Epithelial cell of prostate (primary cell): ENCODE data around the gene TYSND1.
A peak's percentile ranks its signal among the peaks of the same experiment; 100 is the strongest.
"Not testable (repeated sequence)": the region's sequence is repeated elsewhere in the genome, so short reads cannot be mapped to it uniquely, and the experiment has no call there.

ENCODE experiments used
- DNase-seq: peaks from one replicate; pipeline ENCODE4 v3.0.0-alpha.2; 2011; ENCODE audit warnings: low read depth, low spot score
- H3K27ac ChIP-seq: fragments of 450-650 bp; 2 replicates; pipeline ENCODE4 v1.5.1; 2017; ENCODE audit warnings: mild to moderate bottlenecking

TYSND1 gene, protein sequence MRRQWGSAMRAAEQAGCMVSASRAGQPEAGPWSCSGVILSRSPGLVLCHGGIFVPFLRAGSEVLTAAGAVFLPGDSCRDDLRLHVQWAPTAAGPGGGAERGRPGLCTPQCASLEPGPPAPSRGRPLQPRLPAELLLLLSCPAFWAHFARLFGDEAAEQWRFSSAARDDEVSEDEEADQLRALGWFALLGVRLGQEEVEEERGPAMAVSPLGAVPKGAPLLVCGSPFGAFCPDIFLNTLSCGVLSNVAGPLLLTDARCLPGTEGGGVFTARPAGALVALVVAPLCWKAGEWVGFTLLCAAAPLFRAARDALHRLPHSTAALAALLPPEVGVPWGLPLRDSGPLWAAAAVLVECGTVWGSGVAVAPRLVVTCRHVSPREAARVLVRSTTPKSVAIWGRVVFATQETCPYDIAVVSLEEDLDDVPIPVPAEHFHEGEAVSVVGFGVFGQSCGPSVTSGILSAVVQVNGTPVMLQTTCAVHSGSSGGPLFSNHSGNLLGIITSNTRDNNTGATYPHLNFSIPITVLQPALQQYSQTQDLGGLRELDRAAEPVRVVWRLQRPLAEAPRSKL

DNA sequence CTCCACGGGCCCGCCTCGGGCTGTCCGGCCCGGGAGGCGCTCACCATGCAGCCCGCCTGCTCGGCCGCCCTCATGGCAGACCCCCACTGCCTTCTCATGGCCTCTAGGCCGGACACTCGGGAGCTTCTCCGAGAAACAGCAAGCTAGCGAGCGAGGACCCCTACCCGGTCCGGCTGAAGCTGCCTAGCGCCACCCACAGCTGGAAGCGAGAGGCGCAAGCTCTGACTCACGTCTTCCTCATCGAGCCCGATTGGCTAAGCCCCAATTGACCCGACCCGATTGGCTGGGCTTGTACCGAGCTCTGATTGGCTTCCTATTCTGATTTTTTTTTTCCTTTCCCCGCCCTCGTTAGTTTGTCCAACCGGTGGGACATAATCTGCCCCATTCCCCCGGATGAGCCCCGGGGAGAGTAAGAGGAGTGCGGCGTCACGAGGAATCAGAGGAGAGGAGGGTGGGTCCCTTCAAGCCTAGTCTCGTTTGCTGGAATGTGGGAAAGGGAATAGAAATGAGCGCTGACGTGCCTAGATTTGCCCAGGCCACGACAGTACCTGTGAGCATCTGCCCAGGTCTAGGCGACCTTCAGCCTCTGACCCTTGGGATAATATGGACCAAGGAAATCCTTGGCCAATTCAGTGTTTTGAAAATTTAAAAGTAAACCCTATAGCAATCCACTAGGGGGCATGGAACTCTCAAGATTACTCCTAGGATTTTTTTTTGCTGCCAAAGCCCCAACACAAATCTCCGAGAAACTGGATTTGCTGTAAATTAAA is at the start of gene TYSND1:
Gene TYSND1, minus strand, starts transcription at position 212 of the 770 bp plus-strand sequence. Its CDS starts 114 bp downstream, at position 98.
- H3K27ac ChIP-seq = peak within 1 kb of the TSS; percentile 85
- peak; percentile 96 for DNase-seq

DNA sequence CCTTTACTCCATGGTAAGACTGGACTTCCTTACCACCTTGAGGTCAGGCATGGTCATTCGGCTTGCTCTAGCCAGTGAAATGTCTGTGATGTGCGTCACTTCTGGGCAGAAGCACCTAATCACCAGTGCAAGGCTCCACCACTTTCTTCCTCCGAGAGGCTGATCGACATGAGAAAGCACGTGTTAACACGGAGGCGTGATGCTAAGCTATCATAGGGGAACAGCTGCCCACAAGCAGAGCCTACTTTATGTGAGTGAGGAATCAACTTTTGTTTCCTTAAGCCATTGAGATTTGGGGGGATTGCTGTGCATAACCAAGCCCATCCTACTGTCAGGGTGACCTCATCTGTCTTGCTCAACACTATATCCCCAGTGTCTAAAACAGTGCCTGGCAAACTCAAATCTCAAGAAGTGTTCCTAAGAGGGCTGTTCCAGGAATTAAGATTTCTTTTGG is 46.9 kb upstream of the TYSND1 start:
- DNase-seq = no peak

DNA sequence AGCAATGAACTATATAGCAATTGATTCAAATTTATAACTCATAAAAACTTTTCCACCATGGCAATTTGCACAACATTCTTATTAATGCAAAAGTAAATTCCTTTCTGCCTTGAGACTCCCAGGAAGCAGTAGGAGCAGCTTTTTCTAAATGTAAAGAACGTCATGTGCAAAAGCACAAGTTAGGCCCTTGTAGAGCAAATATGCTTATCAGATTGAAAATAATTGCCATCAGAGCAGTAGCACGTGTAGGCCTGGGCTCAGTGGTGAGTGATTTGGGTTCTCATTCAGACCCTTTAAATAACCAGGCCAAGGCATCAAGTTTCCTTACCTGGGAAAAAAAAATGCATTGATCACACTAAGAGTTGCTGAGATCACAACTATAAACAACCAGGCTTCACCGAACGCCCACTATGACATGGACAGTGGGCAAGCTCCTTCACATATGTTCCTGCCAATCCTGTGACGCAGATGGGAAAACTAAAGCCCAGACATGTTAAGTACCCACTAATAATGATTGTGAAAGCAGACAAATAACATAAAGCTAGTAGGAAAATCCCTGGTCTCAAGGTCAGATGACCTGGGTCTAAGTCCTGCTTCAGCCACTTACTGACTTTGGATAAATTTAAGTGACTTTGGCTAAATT is 45.9 kb upstream of the TYSND1 start:
- H3K27ac ChIP-seq = peak overlapping the region; percentile 37
- peak; percentile 41 for DNase-seq

More for the DNA sequence above, 46.9 kb upstream of the TYSND1 start:
- H3K27ac ChIP-seq = no peak overlapping the region

DNA sequence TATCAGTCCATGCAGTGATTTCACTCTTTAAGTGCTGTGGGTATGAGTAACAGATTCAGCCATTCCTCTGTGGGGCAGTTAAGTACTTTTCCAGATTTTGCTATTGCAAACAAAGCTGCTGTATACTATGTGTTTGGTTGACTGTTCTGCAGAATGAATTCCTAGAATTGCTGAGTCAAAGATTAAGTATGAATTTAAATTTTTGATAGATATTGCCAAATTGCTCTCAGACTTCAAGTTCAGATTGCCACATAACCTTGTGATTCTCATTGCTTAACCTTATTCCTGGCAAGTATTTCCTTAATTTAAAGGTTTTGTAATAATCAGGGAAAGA is 45.4 kb upstream of the TYSND1 start:
- DNase-seq = peak; percentile 31
- peak overlapping the region; percentile 37 for H3K27ac ChIP-seq

DNA sequence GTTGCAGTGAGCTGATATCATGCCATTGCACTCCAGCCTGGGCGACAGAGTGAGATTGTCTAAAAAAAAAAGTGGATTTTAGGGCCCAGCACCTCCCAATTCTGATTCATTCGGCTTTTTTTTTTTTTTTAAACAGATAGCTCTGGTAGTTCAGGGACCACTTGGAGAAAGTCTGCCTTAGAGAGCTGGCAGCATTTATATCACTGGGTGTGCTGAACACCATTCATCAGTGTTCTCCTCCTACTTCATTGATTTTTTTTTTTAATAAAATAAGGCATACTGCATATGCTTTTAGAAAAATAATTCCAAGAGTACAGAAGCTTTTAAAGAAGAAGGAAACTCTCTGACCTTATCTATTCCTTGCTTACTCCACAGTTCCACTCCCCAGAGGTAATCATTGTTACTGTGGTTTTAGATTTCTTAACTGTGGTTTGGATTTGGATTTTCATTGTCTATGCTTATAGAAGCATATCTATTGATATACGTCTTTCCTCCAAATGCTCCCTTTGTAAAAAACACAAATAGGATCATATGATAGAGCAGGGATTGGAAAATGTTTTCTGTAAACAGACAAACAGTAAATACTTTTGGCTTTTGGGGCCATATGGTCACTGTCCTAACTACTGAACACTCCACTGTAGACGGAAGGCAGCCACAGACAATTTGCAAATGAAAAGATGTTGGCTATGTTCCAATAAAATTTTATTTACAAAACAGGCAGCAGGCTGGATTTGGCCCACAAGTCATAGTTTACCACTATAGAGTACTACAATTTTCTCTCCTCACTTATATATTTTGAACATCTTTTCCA is 44.9 kb upstream of the TYSND1 start:
- peak overlapping the region; percentile 37 for H3K27ac ChIP-seq
- DNase-seq = no peak

DNA sequence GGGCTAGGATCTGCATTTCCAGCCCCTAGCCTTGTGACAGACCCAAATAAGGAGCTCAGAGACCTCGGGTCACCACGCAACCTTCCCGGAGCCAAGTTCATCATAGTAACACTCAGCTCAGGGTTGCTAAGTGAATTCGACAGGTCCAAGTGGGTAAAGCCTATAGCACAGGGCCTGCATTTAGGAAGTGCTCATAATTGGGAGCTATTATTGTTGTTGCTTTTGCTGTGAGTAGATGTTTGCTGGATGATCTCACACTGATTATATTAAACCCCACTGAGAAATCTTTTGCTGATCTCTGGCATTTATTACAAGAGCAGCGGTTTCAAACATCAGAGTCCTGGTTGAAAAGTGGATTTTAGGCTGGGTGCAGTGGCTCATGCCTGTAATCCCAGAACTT is 44.1 kb upstream of the TYSND1 start:
- DNase-seq = no peak
- H3K27ac ChIP-seq = no peak overlapping the region

DNA sequence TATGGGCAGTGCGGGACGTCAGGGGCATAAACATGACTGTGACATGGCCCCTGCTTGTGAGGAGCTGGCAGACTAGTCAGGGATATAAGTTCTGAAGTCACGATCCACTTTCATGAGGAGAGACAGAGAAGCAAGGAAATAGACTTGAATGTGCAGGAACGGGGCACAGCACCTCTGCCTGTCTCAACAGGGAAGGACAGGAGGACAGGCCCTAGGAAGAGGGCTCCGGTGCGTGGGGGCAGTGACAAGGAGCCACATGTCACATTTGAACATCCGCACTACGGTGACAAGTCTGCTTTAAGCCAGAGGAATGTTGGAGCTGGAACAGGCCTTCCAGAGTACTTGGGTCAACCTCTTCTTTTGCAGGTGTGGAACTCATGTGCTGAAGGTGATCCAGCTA is 43.6 kb upstream of the TYSND1 start:
- no peak overlapping the region for H3K27ac ChIP-seq

DNA sequence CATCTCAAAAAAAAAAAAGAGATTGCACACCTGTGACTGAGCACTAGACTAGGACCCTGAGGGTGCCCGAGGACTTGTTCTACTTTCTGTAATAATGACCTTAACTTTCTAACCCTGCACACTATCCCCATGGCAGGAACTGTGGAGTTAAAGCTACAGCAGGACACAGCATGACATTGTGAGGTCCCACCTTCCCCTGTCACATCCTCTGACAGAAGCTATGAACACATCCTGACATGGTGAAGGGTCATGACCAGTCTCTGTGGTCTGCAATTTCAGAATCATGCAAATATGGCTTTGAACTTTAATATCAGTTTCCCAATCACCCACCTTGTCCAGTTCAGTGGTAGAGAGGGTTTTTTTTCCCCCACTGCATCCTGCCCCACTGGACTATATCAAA is 42.3 kb upstream of the TYSND1 start:
- no peak overlapping the region for H3K27ac ChIP-seq
- no peak for DNase-seq

More for the DNA sequence above, 43.6 kb upstream of the TYSND1 start:
- DNase-seq = no peak

DNA sequence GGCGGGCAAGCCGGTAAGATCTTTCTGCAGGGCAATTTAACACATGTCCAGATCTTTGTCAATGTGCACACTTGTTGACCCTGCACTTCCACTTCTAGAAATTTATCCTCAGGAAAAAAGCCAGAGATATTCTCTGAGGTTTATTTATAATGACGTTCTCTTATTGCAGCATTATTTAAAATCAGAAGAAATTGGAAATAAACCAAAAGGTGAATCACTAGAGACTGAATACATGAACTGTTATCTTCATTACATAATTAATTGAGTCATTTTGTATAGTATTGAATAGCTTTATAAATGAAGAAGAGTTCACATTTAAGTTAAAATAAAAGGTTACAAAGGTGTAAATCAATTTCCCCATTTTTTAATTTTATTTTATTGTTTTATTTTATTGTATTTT is 40.1 kb upstream of the TYSND1 start:
- H3K27ac ChIP-seq = no peak overlapping the region
- DNase-seq = no peak

DNA sequence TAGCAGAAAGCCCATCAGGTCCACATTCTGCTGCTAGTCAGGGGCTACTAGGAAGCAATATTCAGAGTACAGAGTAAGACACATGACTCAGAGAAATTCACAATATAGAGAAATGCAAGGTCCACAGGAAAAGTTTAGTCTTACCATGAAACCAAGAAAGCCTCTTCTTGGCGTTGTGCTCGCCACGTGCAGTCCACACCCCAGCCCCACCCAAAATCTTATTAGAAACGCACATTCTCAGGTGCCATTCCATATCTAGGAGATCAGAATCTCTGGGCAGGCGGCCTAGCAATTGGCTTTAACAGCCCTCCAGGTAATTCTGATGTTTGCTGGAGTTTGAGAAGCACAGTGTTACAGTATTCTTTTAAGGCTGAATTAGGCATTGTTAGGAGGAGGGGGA is 39.6 kb upstream of the TYSND1 start:
- H3K27ac ChIP-seq = no peak overlapping the region
- no peak for DNase-seq

DNA sequence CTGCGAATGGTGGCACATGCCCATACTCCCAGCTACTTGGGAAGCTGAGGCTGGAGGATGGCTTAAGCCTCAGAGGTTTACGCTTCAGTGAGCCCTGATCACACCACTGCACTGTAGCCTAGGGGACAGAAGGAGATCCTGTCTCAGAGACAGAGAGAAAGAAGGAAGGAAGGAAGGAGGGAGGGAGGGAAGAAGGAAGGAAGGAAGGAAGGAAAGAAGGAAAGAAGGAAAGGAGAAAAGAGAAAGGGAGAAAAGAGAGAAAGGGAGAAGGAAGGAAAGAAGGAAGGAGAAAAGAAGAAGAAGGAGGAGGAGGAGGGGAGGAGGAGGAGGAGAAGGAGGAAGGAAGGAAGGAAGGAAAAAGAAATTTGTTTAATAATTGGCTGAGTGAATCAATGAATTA is 36.8 kb upstream of the TYSND1 start:
- no peak overlapping the region for H3K27ac ChIP-seq
- DNase-seq = no peak

DNA sequence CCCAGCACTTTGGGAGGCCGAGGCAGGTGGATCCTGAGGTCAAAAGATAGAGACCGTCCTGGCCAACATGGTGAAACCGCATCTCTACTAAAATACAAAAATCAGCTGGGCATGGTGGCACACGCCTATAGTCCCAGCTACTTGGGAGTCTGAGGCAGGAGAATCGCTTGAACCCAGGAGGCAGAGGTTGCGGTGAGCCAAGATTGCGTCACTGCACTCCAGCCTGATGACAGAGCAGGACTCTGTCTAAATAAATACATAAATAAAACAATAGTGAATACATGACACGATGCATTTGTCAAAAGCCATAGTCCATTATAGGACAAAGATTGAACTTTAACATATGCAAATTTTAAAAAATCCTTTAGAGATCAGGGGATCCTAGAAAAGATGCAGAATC is 32.7 kb upstream of the TYSND1 start:
- H3K27ac ChIP-seq = not testable (repeated sequence)

DNA sequence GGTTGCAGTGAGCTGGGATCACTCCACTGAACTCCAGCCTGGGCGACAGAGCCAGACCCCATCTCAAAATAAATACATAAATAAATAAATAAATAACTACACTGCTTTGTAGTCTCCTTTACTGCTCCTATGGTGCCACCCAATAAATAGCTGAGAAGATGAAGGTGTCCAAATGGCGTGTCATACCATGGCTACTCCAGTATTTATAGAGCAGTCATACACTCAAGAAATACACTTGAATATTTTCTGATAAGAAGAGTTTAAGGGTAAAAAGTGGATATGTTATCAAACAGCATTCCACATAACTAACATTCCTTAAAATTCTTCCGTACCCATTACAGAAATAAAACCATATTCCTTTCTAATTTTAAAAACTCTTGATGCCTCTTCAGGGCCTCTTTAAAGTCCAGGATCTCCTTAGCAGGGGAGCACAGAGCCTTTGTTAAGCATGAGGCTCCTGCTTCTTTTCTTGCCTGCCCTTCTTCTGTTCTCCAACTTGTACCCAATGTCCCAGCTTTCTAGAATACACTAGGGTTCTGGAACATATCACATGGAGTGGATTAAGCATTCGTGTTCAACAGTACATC is 31.7 kb upstream of the TYSND1 start:
- DNase-seq = no peak
- H3K27ac ChIP-seq = no peak overlapping the region

More for the DNA sequence above, 32.7 kb upstream of the TYSND1 start:
- DNase-seq = not testable (repeated sequence)

DNA sequence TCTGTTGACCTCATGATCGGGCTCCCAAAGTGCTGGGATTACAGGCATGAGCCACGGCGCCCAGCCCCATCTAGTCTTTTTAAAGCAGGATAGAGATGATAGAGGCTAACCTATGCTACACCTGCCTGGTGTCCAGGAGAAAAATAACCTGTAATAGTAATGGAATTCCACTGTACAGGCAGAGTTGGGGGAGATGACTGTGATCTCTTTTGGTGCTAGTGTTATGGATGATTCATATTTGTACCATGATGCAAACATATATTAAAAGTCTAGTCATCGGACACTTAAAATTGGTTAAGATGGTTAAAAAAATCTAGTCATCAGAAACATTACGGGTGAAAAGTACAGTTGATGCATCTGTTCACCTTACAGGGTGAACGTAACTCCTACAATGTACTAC is 29.9 kb upstream of the TYSND1 start:
- no peak overlapping the region for H3K27ac ChIP-seq
- no peak for DNase-seq

DNA sequence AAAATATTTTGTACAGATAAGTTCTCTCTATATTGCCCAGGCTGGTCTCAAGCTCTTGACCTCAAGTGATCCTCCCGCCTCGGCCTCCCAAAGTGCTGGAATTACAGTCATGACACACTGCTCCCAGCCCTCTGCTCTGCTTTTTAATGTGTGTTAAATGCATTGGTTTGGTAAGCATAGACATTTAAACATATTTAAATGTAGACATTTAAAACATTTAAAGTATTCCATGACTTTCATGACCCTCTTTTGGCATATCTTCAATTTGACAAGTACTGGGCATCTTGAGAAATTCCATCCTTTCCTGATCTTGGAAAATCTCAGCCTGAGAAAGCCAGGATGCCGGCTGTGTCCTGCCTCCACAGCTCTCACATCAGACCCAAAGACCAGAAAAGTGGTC is 29.0 kb upstream of the TYSND1 start:
- no peak overlapping the region for H3K27ac ChIP-seq
- DNase-seq = no peak

DNA sequence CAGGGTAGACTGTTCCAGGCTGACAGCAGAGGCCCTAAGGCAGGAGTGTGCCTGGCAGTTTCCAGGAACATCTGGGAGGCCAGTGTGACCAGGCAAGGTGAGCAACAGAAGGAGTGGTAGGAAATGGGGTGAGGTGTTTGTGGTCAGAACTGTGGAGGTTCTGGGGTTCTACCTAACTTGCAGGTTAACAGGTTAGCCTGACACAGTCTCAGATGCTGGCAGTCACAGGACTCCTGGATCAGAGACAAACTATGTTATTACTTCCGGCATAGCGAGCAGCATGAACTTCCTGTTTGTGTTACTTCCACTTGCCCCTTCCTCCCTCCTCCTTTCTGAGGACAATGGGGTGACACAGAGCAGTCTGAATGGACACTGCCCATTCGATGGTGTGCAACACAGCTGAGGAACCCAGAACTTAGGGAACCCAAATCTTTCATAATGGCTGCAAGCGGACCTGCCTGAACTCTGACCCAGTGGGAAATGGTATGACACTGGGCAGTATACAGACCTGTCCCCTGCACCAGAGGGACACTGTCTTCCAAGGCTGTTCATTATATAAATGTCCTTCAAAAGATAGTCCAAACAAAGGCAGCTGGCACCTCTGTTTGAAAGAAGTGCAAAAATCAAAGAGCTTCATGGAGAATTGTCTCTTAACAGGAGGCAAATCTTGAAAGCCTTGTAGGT is 27.7 kb upstream of the TYSND1 start:
- peak overlapping the region; percentile 62 for H3K27ac ChIP-seq
- DNase-seq = peak; percentile 45

DNA sequence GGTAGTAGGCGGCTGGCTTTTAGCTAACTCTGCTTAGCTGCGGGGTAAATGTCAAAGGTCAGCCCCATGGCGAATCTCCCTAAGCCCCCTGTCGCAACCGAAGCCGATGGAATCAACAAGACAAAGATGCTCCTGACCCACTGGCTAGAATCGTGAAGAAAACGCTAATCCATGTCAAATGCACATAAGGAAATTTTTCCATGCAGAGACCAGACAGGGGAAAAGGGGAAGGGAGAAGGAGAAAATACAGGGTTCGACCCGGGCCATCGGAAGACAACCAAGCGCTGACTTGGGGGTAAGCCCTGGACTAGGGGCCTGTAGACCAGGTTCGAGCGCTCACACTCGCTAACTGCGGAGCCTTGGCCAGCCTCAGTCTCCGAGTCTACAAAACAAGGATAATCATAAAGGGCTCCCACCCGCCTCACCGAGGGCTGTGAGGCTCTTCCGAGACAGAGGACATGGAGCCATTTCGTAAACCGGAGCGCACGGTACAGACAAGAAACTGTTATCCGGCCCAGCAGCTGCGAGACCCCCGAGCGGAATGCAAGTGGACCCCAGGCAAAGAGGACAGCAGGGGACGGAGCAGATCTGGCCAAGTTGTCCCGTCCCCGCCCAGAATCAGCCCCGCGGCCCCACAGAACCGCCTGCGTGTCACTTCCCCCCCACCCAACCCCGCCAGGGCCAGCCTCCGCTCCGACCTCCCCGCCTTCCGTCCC is 23.3 kb upstream of the TYSND1 start:
- peak overlapping the region; percentile 73 for H3K27ac ChIP-seq
- DNase-seq = no peak

DNA sequence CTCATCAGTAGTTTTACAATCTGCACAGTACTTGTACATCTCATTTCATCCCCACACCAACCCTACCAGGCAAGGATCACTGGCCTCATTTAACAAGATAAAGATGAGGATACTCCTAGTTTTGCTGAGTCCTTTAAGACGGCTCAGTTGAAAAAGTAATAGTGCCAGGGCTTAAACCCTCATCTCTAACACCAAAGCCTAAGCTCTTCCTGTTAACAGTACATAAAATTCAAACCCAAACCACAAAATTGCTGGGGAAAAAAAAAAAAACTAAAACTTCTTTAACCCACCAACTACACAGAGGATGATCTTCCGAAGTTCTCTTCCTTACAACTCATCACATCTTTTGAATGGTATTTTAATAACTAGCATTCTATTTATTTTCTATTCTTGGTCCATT is 22.5 kb upstream of the TYSND1 start:
- H3K27ac ChIP-seq = no peak overlapping the region
- no peak for DNase-seq
